HG03442 (cell line): ENCODE data around the gene GATC.

ENCODE experiments used
- ATAC-seq: cut with Tn5 transposase; IDR thresholded peaks from one replicate; pipeline ENCODE4 v1.9.1; 2021; ENCODE audit warnings: mild to moderate bottlenecking, moderate library complexity; ENCODE audit not compliant: unreplicated experiment

GATC gene

GRCh38 chr12:120445911-120446843 lies at the start of gene GATC, which contains the start of gene TRIAP1:
TSS of gene GATC (plus strand) at chr12:120446444. CDS start at chr12:120446481, 37 bp downstream.
TSS of gene TRIAP1 (minus strand) at chr12:120446384. CDS start at chr12:120446372, 12 bp downstream.
- ATAC-seq, result peak; percentile 88

- no peak for ATAC-seq
Observed at GRCh38 chr12:120397824-120398540, 48.3 kb upstream of the GATC start.

- ATAC-seq, result no peak
Observed at GRCh38 chr12:120399531-120399930, 46.7 kb upstream of the GATC start.

GRCh38 chr12:120402217-120402616 lies 44.0 kb upstream of the GATC start:
- no peak for ATAC-seq

GRCh38 chr12:120403869-120404268 lies 42.4 kb upstream of the GATC start:
- no peak for ATAC-seq

- no peak for ATAC-seq
Observed at GRCh38 chr12:120404271-120404670, 42.0 kb upstream of the GATC start.

- no peak for ATAC-seq
Observed at GRCh38 chr12:120406069-120406468, 40.2 kb upstream of the GATC start.

GRCh38 chr12:120406553-120406952 lies 39.7 kb upstream of the GATC start:
- ATAC-seq, result no peak

GRCh38 chr12:120408771-120409170 lies 37.5 kb upstream of the GATC start:
- no peak for ATAC-seq

- ATAC-seq, result no peak
Observed at GRCh38 chr12:120412421-120412820, 33.8 kb upstream of the GATC start.

GRCh38 chr12:120413901-120414695 lies 32.1 kb upstream of the GATC start:
- ATAC-seq, result no peak

- ATAC-seq, result no peak
Observed at GRCh38 chr12:120416490-120417216, 29.6 kb upstream of the GATC start.

GRCh38 chr12:120417917-120418580 lies 28.2 kb upstream of the GATC start:
- no peak for ATAC-seq

GRCh38 chr12:120421701-120422100 lies 24.5 kb upstream of the GATC start:
- ATAC-seq, result no peak

- no peak for ATAC-seq
Observed at GRCh38 chr12:120422892-120423456, 23.3 kb upstream of the GATC start.

GRCh38 chr12:120425797-120426196 lies 20.4 kb upstream of the GATC start:
- no peak for ATAC-seq

- no peak for ATAC-seq
Observed at GRCh38 chr12:120428597-120429229, 17.5 kb upstream of the GATC start.

- no peak for ATAC-seq
Observed at GRCh38 chr12:120429368-120429767, 16.9 kb upstream of the GATC start.
